Activated CD8-positive, alpha-beta memory T cell treated with anti-CD3 and anti-CD28 coated beads, Interleukin-2, amount 50 U/mL, for 1 hour (primary cell): Measurements from ENCODE around the gene DLGAP1.
A peak's percentile ranks its signal among the peaks of the same experiment; 100 is the strongest.

Source experiments
- DNase-seq: peaks from one replicate; pipeline ENCODE4 v3.0.0-alpha.2; 2020; ENCODE audit errors: extremely low read depth

The DLGAP1 gene

DNA sequence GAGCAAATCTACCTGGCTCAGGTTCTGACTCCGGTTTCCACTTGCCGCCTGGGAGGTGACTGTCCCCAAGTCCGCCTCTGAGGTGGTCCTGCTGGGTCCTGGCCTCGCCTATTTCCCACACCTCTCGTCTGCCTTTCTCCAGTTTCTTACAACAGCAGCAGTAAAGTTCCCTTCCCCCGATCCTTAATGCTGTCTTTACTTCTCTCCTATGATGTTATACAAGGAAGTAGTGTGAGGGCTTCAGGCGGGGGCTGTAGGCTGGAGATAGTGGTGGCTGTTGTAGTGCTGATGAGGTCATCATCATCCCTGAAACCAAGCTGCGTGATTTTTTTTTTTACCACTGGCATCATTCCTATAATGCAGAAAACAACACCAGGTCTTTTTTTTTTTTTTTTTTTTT, 986.3 kb downstream of the DLGAP1 start:
- DNase-seq = no peak

DNA sequence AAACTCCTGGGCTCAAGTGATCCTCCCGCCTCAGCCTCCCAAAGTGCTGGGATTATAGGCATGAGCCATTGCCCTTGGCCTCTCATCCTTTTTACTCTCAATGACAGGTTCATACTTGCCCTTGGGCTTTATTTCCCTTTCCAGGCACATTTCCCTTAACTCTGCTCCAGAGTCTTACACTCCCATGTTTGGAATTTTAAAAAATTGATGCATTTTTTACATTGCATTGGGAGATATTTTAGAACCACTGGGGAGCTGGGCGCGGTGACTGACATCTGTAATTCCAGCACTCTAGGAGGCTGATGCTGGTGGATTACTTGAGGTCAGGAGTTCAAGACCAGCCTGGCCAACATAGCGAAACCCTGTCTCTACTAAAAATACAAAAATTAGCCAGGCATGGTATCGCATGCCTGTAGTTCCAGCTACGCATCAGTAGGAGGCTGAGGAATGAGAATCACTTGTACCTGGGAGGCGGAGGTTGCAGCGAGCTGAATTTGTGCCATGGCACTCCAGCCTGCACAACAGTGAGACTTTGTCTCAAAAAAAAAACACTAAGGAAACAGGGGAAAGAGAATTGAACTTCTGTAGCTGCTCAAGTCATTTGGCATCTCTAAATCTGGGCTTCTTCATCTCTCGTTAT, 986.9 kb downstream of the DLGAP1 start:
- DNase-seq = no peak

DNA sequence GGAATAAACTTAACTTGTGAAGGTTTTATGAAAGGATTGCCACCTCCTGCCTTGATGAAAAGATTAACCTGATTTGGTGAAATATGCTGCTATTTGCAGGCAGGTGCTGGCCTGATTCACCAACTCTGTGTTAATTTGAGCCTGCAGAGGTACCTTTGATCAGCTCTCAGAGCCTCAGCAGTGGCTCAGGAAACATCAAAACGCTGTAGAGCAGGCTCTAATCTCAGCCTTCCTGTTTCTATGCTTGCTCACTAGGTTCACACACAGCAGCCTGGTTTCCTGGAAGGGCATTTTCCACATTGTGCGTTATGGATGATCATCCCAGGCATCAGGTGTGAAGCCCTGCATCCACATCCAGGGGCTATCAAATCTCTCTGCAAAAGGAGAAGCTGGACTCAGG, 988.2 kb downstream of the DLGAP1 start:
- no peak for DNase-seq

DNA sequence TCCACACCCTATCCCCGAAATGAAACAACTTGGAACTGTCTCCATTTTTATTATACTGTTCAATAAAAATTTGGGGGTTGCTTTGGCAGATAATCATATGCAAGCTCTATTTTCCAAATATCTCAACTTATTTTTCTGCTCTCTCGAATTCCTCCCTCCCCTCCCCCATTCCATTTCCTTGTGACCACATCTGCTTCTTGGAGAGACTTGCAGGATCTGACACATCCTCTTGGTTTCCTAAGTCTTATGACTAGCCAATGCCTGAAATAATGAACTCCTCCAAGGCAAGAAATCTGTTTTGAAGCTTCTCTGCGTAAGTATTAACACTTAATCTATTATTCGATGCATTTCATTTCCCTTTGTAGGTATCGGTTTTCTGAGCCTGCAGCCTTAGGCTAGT, 989.1 kb downstream of the DLGAP1 start:
- no peak for DNase-seq

DNA sequence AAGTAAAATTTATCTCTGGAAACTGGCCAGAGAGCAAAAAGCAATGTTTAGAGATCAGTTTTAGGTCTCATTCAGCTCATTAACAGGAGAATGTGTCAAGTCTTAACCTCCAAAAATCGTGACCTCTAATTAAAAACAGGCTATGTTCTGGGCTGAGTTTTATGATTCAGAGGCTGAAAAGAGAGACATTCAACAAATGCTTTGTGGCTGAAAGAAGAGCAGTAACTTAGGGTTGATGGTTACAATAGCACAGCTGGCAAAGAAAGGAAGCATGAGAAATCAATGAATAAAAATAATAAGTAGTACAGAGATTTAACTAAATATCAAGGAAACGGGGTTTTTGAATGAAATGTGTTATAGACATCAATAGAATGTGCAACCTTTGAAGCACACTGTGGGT, 992.1 kb downstream of the DLGAP1 start:
- no peak for DNase-seq

DNA sequence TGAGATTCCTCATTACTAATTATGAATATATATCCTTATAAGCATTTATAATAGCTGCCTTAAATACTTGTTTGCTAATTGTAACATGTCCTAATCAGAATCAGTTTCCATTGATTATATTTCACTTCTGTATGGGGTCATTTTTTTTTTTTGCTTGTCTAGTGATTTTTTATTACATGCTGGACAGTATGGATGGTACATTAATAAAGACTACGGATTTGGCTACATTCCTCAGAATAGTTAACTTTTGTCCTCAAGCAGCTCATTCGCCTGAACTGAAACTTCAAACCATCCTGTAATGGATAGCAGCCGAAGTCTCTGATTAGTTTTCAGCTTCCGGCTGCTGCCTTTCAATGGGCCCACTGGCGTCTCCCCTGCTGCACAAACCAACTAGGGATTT, 993.4 kb downstream of the DLGAP1 start:
- no peak for DNase-seq

DNA sequence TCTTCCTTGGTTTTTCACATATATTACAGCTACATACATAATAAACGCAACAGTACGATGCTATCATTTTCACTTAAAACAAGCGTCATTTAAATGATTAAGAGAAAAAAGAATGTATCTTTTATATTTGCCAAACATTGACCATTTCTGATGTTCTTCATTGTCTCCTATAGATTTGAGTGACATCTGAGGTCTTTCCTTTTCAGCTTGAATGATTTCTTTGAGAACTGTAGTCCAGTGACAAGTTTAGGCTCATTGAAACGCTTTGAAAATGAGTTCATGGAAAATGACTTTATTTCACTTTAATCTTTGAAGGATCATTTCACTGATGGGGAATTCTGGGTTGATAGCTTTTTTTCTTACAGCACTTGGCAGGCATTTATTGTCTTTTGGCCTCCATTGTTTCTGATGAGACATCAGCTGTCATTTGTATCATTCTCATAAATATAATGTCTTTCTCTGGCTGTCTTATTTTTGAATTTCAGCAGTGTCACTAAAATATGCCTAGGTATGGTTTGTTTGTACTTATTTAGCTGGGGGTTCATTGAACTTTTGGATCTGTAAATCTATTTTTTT, 994.2 kb downstream of the DLGAP1 start:
- DNase-seq = no peak

DNA sequence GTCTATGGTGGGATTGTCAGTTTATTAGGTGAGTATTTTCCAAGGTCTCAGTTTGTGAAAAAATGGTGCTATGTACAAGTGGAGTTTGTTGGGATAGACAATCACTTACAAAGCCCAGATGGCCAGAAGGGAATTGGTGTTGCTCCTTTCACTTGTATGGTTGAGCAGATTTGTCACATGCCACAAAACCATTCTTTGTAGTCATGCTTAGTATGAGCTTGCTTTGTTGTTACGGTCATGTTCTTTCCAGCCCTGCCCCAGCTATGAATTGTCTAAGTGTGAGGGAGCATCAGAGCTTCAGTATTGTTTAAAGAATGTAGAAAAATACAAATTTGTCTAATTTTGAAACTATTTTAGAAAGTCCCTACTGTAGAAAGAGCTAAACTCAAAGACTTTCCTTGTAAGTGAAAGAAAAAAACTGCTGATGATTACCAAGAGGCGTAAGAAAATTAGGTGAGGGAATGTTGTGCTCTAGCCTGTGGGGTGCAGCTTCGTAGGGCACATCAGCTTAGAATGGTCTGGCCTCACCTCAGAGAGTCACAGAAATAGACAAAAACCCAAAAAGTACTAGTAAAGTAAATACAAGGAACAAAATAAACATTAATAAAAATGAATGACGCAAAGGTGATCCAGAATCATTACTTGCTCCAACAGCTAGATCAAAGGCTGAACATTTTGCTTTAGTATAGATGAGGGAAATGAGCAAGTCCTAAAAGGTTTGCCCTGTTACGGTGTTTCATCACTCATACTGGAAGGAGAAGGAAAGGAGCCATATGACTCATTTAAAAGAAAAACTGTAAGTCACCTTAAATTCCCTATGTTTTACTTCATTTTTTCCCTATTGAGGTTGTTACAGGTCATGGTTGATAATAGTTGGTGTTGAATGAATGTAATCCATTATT, 995.9 kb downstream of the DLGAP1 start:
- DNase-seq = no peak

DNA sequence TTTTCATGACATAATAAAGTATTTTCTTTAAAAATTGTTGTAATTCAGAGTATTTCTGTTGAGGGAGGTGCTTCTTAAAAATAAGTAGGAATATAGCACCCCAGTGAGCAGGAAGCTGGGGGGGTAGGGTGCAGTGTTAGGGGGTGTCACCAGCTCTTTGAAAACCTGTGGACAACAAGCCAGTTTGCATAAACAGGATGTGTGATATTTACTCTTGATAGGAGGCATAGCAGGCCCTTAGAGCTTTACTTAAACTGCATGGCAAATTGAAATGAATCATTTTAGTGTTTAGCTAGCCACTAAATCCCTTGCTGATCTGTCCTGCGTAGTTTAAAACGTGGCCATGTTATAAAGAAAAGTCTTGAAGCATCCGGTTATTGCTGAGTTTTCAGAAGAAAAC, 996.7 kb downstream of the DLGAP1 start:
- DNase-seq = no peak

DNA sequence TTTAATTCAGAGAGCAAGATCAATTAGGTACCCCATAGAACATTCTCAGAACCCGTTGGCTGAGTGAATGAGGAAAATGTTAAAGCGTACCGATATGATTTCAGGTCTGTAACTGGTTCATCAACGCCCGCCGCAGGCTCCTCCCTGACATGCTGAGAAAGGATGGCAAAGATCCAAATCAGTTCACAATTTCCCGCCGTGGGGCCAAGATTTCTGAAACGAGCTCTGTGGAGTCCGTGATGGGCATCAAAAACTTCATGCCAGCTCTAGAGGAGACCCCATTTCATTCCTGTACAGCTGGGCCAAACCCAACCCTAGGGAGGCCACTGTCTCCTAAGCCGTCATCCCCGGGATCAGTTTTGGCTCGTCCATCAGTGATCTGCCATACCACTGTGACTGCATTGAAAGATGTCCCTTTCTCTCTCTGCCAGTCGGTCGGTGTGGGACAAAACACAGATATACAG, 997.8 kb downstream of the DLGAP1 start:
- no peak for DNase-seq

DNA sequence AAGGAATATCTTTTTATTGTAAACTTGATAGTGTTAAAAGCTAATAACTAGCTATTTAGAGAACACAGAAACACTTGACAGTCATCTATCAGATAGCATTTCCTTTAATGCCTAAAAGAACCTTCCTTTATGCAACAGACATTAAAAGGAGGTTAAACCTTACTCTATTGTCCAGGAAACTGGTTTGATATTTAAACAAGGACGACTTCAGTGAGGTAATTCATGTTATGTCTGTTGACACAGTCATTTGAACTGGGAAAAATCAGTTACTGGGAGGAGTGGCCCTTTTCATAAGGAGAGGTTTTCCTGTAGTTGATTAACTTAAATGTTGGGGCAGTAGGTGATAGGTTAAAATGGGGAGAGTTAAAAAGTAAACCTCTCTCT, 998.4 kb downstream of the DLGAP1 start:
- no peak for DNase-seq

DNA sequence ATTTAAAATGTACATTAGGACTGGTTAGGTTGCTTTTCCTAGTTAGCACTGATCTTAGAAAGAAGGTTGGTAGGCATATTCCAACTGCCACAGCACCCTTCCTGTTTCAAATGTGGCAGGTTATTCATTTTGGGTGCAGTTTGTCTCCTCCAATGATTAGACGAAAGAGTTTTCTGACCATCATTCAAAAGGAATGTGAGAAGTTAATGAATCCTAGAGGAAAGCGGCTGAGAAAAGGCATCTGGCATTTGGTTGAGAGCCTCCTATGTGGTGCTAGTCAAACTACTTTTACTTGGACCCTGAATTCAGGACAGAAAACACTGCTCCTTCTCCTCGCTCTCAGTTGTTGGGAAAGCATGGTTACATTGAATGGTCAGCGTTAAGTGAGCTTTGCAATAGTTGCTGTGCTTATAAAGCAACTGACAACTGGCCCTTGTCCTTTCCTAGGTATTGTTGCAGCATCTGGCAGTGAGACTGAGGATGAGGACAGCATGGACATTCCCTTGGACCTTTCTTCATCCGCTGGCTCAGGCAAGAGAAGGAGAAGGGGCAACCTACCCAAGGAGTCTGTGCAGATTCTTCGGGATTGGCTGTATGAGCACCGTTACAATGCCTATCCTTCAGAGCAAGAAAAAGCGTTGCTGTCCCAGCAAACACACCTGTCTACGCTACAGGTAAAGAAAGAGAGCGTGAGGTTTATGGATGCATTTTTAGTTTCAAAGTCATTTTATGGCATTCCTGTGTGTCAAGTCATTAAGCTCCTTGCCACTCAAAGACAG, 999.0 kb downstream of the DLGAP1 start:
- no peak for DNase-seq

DNA sequence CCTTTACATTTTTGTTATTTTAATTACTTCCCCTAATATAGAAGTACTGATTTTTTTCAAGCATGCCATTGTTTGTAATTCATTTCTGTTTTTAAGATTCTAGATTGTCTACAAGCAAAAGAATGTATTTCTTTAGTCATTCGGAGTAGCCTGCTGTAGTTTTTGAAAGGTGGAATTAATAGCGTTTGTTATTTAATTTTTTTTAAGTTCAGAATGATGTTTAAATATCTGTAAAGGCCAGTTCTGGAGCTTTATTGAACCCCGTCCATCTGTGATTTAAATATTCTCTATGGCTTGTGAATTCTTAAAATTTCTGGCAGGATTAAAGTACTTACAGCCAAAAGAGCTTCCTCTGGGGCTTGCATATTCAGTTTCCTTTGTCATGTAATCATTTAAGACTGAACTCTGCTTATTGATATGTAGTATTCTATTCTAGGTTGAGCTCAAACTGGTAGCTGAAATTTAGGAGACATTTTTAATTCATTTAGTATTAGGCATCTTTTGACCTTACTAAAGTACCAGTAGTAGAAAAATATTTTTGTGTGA, 999.9 kb downstream of the DLGAP1 start:
- no peak for DNase-seq

DNA sequence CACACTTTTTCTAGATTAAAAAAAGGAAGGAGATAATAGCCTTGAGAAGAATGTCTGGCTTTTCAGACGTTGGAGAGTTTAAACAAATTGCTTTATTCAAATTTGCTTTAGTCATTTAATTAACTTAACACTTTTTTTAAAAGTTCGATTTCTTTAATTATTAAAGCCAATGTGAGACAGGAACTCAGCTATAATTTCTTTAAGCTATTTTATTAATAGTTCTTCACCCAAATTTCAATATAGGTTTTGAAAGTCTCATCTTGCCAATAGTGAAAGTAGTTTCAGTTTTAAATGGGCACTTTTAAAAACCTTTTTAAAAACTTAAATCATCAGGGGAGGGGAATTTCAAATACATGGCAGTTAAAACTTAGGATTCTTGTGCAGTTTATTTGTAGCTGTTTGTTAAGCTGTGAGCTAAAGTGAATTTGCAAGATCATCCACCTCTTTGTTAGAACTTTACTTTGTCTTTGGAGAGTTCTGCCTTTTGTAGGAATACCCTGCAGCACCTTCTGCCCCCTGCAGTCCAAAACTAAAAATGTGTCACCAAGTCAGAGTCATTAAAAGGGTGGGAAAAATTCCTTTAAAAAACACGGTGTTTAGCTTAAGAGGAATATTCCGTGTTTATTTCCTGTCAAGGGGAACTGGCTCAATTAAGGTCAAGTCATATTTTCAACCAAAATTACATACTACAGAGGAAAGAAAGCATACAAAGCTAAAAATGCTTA, 1000.6 kb downstream of the DLGAP1 start:
- no peak for DNase-seq

DNA sequence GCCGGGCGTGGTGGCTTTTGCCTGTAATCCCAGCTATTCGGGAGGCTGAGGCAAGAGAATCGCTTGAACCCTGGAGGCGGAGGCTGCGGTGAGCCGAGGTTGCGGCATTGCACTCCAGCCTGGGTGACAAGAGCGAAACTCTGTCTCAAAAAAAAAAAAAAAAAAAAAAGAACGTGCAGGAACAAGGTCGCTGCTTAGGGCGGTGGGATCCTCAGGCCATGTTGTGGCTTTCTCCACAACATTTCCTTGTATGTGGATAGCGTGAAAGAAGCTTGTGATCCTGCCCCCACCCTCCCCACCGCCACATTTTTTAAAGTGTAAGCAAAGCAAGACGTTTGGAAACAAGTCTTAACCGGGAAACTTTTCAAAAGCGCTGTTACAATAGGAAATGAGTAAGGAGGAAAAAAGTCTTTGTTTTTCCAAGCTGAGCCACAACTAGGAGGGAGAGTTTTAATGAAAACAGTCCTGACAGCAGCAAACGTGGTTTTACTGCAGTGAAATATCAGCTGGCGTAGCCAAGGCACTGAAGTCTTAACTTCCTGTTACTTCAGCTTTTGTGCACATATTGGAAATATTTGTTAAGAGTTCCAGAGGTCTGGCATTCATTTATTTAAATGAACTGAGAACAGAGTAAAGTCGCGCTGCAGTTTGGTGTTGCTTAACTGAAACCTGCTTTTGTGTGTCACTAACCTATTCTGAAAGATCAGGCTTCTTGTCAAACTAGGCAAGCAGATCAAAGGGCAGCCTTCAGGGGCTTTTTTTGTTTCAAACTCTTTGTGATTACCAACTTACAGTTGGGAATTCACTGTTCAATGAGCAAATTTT, 1001.4 kb downstream of the DLGAP1 start:
- DNase-seq = no peak

DNA sequence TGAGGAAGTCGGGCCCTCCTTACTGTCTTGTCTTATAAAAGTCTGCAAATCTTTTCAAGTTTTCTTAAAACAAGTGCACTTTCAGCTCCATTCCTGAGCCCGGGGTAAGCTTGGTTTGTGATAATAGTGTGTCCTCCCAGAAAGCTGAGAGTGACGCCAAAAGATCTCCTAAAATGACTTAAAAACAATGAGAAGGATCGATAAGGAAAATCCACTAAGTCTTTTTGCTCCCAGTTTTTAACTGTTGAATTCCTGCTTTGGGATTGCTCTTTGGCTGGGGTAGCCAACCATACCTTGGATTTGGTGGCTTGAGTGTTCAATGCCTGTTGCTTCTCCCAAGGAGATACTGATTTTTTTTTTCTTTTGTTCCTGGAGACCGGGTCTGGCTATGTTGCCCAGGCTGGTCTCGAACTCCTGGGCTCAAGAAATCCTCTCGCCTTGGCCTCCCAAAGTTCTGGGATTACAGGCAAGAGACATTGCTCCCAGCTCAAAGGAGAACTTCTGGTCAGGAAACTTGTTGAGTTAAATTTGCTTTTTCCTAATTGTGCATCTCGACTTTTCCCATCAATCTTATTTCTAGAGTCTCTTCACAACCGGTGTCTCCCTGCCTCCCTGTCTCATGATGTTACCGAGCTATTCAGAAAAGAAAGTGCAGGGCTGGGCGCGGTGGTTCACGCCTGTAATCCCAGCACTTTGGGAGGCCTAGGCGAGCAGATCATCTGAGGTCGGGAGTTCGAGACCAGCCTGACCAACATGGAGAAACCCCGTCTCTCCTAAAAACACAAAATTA, 1002.2 kb downstream of the DLGAP1 start:
- no peak for DNase-seq

DNA sequence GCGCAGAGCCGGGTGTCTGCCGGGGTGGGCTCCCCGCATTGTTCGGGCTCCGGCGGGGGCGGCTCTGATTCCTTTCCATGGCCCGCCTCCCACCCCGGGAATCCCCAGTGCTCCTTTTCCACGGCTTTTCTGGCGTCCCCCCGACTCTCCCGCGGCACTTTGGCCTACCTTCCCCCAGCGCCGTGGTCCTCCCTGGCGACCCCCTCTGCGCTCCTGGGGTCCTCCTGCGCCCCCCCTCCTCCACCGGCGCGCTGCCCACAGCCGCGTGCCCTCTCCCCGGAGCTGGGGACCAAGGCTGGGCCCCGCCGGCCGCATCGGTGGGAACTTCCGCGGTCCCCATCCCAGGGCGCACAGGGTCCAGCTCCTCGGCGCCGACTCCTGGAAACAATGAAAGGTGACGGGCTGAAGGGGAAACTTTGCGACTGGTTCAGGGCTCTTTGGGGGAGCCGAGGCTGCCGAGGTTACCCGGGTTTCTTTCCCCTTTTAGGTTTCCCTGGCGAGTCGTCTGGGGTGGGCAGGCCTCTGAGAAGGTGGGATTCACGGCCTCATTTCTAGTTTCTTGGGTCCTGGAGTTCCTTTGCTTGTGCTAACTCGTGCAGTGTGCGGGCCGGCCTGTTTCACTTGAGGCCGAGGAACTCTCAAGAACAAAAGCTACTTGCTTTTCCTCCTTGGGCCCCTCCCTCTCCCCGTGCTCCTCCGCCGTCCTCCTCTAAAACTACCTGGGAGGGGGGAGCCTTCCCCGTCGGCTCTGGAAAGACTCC, 1002.9 kb downstream of the DLGAP1 start:
- DNase-seq = no peak

DNA sequence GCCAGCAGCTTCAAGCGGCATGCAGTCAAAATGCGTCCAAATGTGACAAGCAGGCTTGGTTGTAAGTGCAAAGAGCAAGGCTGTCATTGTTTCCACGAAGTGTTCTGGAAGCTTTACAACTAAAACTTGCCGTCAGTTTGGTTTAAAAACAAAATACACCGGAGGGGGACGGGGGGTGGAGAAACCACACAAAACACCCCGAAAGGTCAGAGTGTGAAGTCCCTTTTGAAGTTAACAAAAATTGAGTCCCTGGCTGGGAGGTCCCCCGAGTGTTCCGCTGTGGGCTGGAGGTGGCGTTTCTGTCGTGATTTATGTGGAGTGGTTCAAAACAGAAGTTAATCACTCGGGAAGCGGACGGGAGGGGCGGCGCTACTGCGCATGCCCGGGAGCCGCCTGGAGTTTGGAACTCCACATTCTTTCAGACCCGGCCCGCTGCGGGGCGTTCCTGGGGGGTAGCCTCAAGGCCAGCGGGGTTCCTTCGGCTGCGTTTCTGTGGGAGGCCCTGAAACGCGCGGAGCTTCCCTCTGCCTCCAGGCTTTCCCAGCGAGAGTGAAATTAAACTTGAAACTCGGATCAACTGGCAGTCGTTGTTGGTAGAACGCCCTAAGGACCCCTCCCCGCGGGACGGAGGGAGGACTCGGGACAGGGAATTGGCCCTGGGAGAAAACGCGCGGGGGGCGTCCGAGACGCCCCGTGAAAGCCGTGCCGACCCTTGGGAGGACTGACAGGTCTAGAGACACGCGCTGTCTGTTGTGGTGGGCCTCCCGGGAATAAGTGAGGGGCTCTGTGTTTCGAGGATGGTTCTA, 1003.7 kb downstream of the DLGAP1 start:
- DNase-seq = peak; percentile 84
